Epithelial cell of esophagus (primary cell): ENCODE results near the gene CC2D2B.
"Not testable (repeated sequence)": the region's sequence is repeated elsewhere in the genome, so short reads cannot be mapped to it uniquely, and the experiment has no call there.

Experiments
- DNase-seq: peaks from one replicate; pipeline ENCODE4 v3.0.0; 2010; ENCODE audit warnings: low read depth
- H3K4me3 ChIP-seq: 2 replicates; pipeline ENCODE4 v1.5.1; 2011; ENCODE audit warnings: mild to moderate bottlenecking, low read length, control low read depth
- CTCF ChIP-seq: IDR thresholded peaks from 2 replicates; pipeline ENCODE4 v1.5.1; 2011; ENCODE audit warnings: low read depth, mild to moderate bottlenecking, low read length, control low read depth, inconsistent platforms; ENCODE audit not compliant: insufficient read depth; ENCODE audit errors: missing control alignments

CC2D2B gene

GRCh38 chr10:95908450-95908849 is 675 bp downstream of the CC2D2B start:
- DNase-seq: no peak
- no peak overlapping the region for H3K4me3 ChIP-seq
- TF ChIP-seq CTCF: no peak

- H3K4me3 ChIP-seq: no peak overlapping the region
- DNase-seq: no peak
- no peak for TF ChIP-seq CTCF
Measured at GRCh38 chr10:95909561-95909960, 1.8 kb downstream of the CC2D2B start.

GRCh38 chr10:95916039-95916438 is 8.3 kb downstream of the CC2D2B start:
- not testable (repeated sequence) for DNase-seq

GRCh38 chr10:95920798-95921426 is 13.1 kb downstream of the CC2D2B start:
- no peak overlapping the region for H3K4me3 ChIP-seq
- TF ChIP-seq CTCF: no peak
- no peak for DNase-seq

More at GRCh38 chr10:95916039-95916438, 8.3 kb downstream of the CC2D2B start:
- not testable (repeated sequence) for H3K4me3 ChIP-seq

- TF ChIP-seq CTCF: no peak
- no peak overlapping the region for H3K4me3 ChIP-seq
- no peak for DNase-seq
Measured at GRCh38 chr10:95925033-95925432, 17.3 kb downstream of the CC2D2B start.

- no peak for DNase-seq
- TF ChIP-seq CTCF: no peak
- no peak overlapping the region for H3K4me3 ChIP-seq
Measured at GRCh38 chr10:95935429-95935828, 27.7 kb downstream of the CC2D2B start.

- TF ChIP-seq CTCF: no peak
- no peak overlapping the region for H3K4me3 ChIP-seq
- DNase-seq: no peak
Measured at GRCh38 chr10:95941115-95941514, 33.3 kb downstream of the CC2D2B start.
